ENCODE results near the gene WDR36. TPM values are rescaled to one million over a fixed set of nuclear protein-coding genes. Genes with fewer than 3 reads are reported as not detected.

Gene WDR36
- polyA plus RNA-seq, 1 donor (not counting 4 experiments of a cell fraction or from before 2014, with no cell fraction given), result 37.8 TPM

GRCh38 chr5:111121926-111122325 lies 29.8 kb downstream of the WDR36 start:
- dilution Hi-C loops (cut with MboI; ENCODE audit: extremely low pct_ligation_motif_present, low sequenced_read_pairs), result no loop called here
- no peak overlapping the region for H3K4me2 ChIP-seq (ENCODE audit: control insufficient read depth, extremely low read depth, insufficient read depth, low read depth, low read length)
- H3K9me1 ChIP-seq (ENCODE audit: control insufficient read depth, extremely low read depth, insufficient read depth, low read length), result no peaks in the 10 kb centered on the region
- no peak overlapping the region for H3K9ac ChIP-seq (ENCODE audit: control insufficient read depth, extremely low read depth, insufficient read depth, low read length)
- H3K27me3 ChIP-seq (ENCODE audit: control insufficient read depth, extremely low read depth, insufficient read depth, low read length), result no peaks in the 10 kb centered on the region
- no peak overlapping the region for H3K27ac ChIP-seq (ENCODE audit: control insufficient read depth, insufficient read depth, low read length)
- FAIRE-seq (peak; percentile 78), DNase-seq (ENCODE audit: low read depth, low spot score) (peak; percentile 26)
- TF ChIP-seq, protein P1, sequence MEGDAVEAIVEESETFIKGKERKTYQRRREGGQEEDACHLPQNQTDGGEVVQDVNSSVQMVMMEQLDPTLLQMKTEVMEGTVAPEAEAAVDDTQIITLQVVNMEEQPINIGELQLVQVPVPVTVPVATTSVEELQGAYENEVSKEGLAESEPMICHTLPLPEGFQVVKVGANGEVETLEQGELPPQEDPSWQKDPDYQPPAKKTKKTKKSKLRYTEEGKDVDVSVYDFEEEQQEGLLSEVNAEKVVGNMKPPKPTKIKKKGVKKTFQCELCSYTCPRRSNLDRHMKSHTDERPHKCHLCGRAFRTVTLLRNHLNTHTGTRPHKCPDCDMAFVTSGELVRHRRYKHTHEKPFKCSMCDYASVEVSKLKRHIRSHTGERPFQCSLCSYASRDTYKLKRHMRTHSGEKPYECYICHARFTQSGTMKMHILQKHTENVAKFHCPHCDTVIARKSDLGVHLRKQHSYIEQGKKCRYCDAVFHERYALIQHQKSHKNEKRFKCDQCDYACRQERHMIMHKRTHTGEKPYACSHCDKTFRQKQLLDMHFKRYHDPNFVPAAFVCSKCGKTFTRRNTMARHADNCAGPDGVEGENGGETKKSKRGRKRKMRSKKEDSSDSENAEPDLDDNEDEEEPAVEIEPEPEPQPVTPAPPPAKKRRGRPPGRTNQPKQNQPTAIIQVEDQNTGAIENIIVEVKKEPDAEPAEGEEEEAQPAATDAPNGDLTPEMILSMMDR (optimal IDR thresholded peaks at IDR 0.05 in 1 of 3, IDR thresholded peaks at IDR 0.05 in 1 of 3, conservative IDR thresholded peaks at IDR 0.05 in 1 of 3; ENCODE audit: extremely low read depth in 1 of 3, insufficient read depth in 2 of 3, low read length in 3 of 3), result no peak
- no peak for TF ChIP-seq EZH2 (IDR thresholded peaks at IDR 0.05; ENCODE audit: low read length)
- peaks cover 21% of the 10 kb centered on the region for H3K4me1 ChIP-seq (ENCODE audit: control insufficient read depth, extremely low read depth, insufficient read depth, low read length)
- H3K79me2 ChIP-seq (ENCODE audit: control insufficient read depth, insufficient read depth, low read length), result peaks cover 4% of the 10 kb centered on the region
- H3K4me3 ChIP-seq (ENCODE audit: control insufficient read depth in 2 of 3, extremely low read depth in 1 of 3, insufficient read depth in 2 of 3, low read depth in 1 of 3, low read length in 3 of 3), result no peak overlapping the region
- no peak overlapping the region for H2AFZ ChIP-seq (ENCODE audit: control insufficient read depth, low read length)
- H3K9me3 ChIP-seq (ENCODE audit: control insufficient read depth, low read depth, low read length), result no peaks in the 10 kb centered on the region
- H3K36me3 ChIP-seq (ENCODE audit: control insufficient read depth in 2 of 2, extremely low read depth in 1 of 2, insufficient read depth in 2 of 2, low read length in 2 of 2), result peaks cover 3 to 10% of the 10 kb centered on the region in 2 experiments
- no peaks in the 10 kb centered on the region for H4K20me1 ChIP-seq (ENCODE audit: control insufficient read depth, extremely low read depth, insufficient read depth, low read length)

GRCh38 chr5:111122398-111122797 lies 30.2 kb downstream of the WDR36 start:
- TF ChIP-seq, protein P1 (optimal IDR thresholded peaks at IDR 0.05 in 1 of 3, IDR thresholded peaks at IDR 0.05 in 1 of 3, conservative IDR thresholded peaks at IDR 0.05 in 1 of 3; ENCODE audit: extremely low read depth in 1 of 3, insufficient read depth in 2 of 3, low read length in 3 of 3), result no peak
- H3K36me3 ChIP-seq (ENCODE audit: control insufficient read depth in 2 of 2, extremely low read depth in 1 of 2, insufficient read depth in 2 of 2, low read length in 2 of 2), result peaks cover 3 to 10% of the 10 kb centered on the region in 2 experiments
- no peak overlapping the region for H3K4me3 ChIP-seq (ENCODE audit: control insufficient read depth in 2 of 3, extremely low read depth in 1 of 3, insufficient read depth in 2 of 3, low read depth in 1 of 3, low read length in 3 of 3)
- no peak for FAIRE-seq
- H3K4me1 ChIP-seq (ENCODE audit: control insufficient read depth, extremely low read depth, insufficient read depth, low read length), result peaks cover 26% of the 10 kb centered on the region
- H3K9me3 ChIP-seq (ENCODE audit: control insufficient read depth, low read depth, low read length), result no peaks in the 10 kb centered on the region
- H3K27me3 ChIP-seq (ENCODE audit: control insufficient read depth, extremely low read depth, insufficient read depth, low read length), result no peaks in the 10 kb centered on the region
- H3K79me2 ChIP-seq (ENCODE audit: control insufficient read depth, insufficient read depth, low read length), result peaks cover 4% of the 10 kb centered on the region
- H3K4me2 ChIP-seq (ENCODE audit: control insufficient read depth, extremely low read depth, insufficient read depth, low read depth, low read length), result no peak overlapping the region
- no peak overlapping the region for H2AFZ ChIP-seq (ENCODE audit: control insufficient read depth, low read length)
- H3K27ac ChIP-seq (ENCODE audit: control insufficient read depth, insufficient read depth, low read length), result no peak overlapping the region
- dilution Hi-C loops (cut with MboI; ENCODE audit: extremely low pct_ligation_motif_present, low sequenced_read_pairs), result no loop called here
- no peaks in the 10 kb centered on the region for H3K9me1 ChIP-seq (ENCODE audit: control insufficient read depth, extremely low read depth, insufficient read depth, low read length)
- no peak for DNase-seq (ENCODE audit: low read depth, low spot score)
- H3K9ac ChIP-seq (ENCODE audit: control insufficient read depth, extremely low read depth, insufficient read depth, low read length), result no peak overlapping the region
- H4K20me1 ChIP-seq (ENCODE audit: control insufficient read depth, extremely low read depth, insufficient read depth, low read length), result no peaks in the 10 kb centered on the region

All from keratinocyte (primary cell).